ENCODE results near the gene TOB1. TPM values are rescaled to one million over a fixed set of nuclear protein-coding genes. Genes with fewer than 3 reads are reported as not detected.
A peak's percentile ranks its signal among the peaks of the same experiment; 100 is the strongest.

Gene TOB1
- total RNA-seq, 1 experiment from 2014 or later: 31.6 TPM

DNA sequence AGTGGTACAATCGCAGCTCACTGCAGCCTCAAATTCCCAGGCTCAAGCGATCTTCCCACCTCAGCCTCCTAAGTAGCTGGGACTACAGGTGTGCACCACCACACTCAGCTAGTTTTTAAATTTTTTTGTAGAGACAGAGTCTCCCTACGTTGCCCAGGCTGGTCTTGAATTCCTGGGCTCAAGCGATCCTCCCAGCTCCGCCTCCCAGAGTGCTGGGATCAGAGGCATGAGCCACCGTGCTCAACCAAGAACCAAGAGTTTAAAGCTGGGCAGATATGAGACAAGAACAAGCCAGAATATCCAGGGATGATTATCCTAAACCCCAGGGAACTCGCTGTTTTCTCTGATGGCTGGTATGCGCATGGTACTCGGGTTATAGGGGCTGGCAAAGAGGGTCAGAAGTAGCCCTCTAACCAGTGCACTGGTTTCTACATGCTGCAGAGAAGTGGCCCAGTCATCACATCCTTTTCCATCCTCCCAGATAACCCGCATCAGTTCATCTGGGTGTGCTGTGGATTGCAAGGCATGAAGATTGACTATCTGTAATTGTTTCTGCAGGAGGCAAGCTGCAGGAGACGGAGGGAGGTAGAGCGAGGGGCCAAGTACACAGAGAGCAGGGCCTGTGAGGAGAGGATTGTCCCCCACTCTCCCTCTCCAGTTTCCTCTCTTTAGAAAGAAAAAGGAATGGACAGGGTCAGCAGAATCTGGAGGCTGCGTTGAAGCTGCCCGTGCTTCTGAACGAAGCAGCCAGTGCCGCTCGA lies 33.6 kb upstream of the TOB1 start:
- Mint-ChIP-seq H3K4me3 (peak overlapping the region in 1 of 2 experiments; percentile 48; a peak in 1 of 5 replicates), H3K27me3 (ENCODE audit: low read depth) (no peaks in the 10 kb centered on the region; the same call in 1 of the 2 replicates), H3K4me1 (peaks cover 32 to 33% of the 10 kb centered on the region in 2 experiments), H3K27ac (peak overlapping the region in 1 of 3 experiments; percentile 80; a peak in 2 of 7 replicates), H3K9me3 (no peaks in the 10 kb centered on the region; a peak in 1 of 5 replicates), H3K36me3 (ENCODE audit: insufficient read depth in 1 of 3, low read depth in 3 of 3) (no peaks in the 10 kb centered on the region)
- no peak overlapping the region for H3K23ac ChIP-seq (ENCODE audit: insufficient read length, low read depth, low read length)
- H2AFZ ChIP-seq (ENCODE audit: low read length): no peak overlapping the region
- no peak overlapping the region for H2BK20ac ChIP-seq (ENCODE audit: low read depth, low read length, poor library complexity, severe bottlenecking)
- no peak overlapping the region for H3K56ac ChIP-seq (ENCODE audit: insufficient read length, low read depth, low read length)
- no peak overlapping the region for H3K4me2 ChIP-seq (ENCODE audit: insufficient read depth, insufficient read length, low read length)
- DNase-seq: no peak
- H3K4me1 ChIP-seq (ENCODE audit: insufficient read depth, low read length): peaks cover 9% of the 10 kb centered on the region
- WGBS (ENCODE audit: extremely low coverage, insufficient read length, low lambda C conversion rate): no CpG with 5 or more reads among the region's 17 CpGs
- no peak overlapping the region for H3T11ph ChIP-seq (ENCODE audit: low read length)
- no peaks in the 10 kb centered on the region for H3K23me2 ChIP-seq (ENCODE audit: insufficient read length, low read depth, low read length, poor library complexity, severe bottlenecking)
- TF ChIP-seq, protein P1, sequence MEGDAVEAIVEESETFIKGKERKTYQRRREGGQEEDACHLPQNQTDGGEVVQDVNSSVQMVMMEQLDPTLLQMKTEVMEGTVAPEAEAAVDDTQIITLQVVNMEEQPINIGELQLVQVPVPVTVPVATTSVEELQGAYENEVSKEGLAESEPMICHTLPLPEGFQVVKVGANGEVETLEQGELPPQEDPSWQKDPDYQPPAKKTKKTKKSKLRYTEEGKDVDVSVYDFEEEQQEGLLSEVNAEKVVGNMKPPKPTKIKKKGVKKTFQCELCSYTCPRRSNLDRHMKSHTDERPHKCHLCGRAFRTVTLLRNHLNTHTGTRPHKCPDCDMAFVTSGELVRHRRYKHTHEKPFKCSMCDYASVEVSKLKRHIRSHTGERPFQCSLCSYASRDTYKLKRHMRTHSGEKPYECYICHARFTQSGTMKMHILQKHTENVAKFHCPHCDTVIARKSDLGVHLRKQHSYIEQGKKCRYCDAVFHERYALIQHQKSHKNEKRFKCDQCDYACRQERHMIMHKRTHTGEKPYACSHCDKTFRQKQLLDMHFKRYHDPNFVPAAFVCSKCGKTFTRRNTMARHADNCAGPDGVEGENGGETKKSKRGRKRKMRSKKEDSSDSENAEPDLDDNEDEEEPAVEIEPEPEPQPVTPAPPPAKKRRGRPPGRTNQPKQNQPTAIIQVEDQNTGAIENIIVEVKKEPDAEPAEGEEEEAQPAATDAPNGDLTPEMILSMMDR (conservative IDR thresholded peaks at IDR 0.05): no peak
- H3K27me3 ChIP-seq (ENCODE audit: insufficient read depth, low read length): no peaks in the 10 kb centered on the region
- H2AK5ac ChIP-seq (ENCODE audit: insufficient read length, low read length): no peak overlapping the region
- H4K8ac ChIP-seq (replicated peaks; ENCODE audit: insufficient read length, low read depth, low read length): no peak overlapping the region
- no peak overlapping the region for H3K4ac ChIP-seq (ENCODE audit: low read depth, low read length)
- no peaks in the 10 kb centered on the region for H3K79me2 ChIP-seq (ENCODE audit: insufficient read depth, low read length)
- H4K20me1 ChIP-seq (ENCODE audit: control insufficient read depth, insufficient read depth, insufficient read length): no peaks in the 10 kb centered on the region
- H3K27ac ChIP-seq (ENCODE audit: insufficient read length, low read depth, low read length): no peak overlapping the region
- no peaks in the 10 kb centered on the region for H3K9me3 ChIP-seq (ENCODE audit: control insufficient read depth, low read depth, low read length)
- no peak overlapping the region for H3K18ac ChIP-seq (ENCODE audit: insufficient read length, low read depth, low read length)
- no peaks in the 10 kb centered on the region for H3K79me1 ChIP-seq (ENCODE audit: insufficient read depth, low read depth, low read length, poor library complexity, severe bottlenecking)
- no peak overlapping the region for H2BK5ac ChIP-seq (ENCODE audit: insufficient read length, low read length)
- H4K91ac ChIP-seq (ENCODE audit: insufficient read length, low read depth, low read length): no peak overlapping the region
- H2BK15ac ChIP-seq (ENCODE audit: low read depth, low read length): no peak overlapping the region
- no peak overlapping the region for H3K14ac ChIP-seq (ENCODE audit: insufficient read depth, low read length)
- no peak overlapping the region for H3K9ac ChIP-seq (ENCODE audit: extremely low read depth, insufficient read length, low read length)
- no peak overlapping the region for H4K5ac ChIP-seq (ENCODE audit: insufficient read length, low read depth, low read length)
- no peak overlapping the region for H2BK120ac ChIP-seq (ENCODE audit: low read depth, low read length, poor library complexity, severe bottlenecking)
- H2BK12ac ChIP-seq (ENCODE audit: insufficient read length, low read depth, low read length): no peak overlapping the region

All from H9 (cell line).